Endodermal cell (in vitro differentiated cells): ENCODE data around the gene CHIC1. TPM values are rescaled to one million over a fixed set of nuclear protein-coding genes. Genes with fewer than 3 reads are reported as not detected.
A peak's percentile ranks its signal among the peaks of the same experiment; 100 is the strongest.

Source experiments
- DNase-seq: peaks from one replicate; pipeline ENCODE4 v3.0.0-alpha.2; 2017
- H3K27ac ChIP-seq: 2 replicates; pipeline ENCODE4 v1.5.1; 2013; ENCODE audit warnings: mild to moderate bottlenecking, low read depth, low read length, moderate library complexity
- H3K27me3 ChIP-seq: 2 replicates; pipeline ENCODE4 v1.6.1; 2013; ENCODE audit warnings: mild to moderate bottlenecking, low read length, moderate library complexity; ENCODE audit not compliant: insufficient read depth, control insufficient read depth, poor library complexity, severe bottlenecking
- H3K36me3 ChIP-seq: 2 replicates; pipeline ENCODE4 v1.7.0; 2013; ENCODE audit warnings: mild to moderate bottlenecking, low read length, moderate library complexity; ENCODE audit not compliant: control insufficient read depth, insufficient read depth
- H3K4me1 ChIP-seq: one replicate; pipeline ENCODE4 v1.7.0; 2013; ENCODE audit warnings: low read length; ENCODE audit not compliant: control insufficient read depth, insufficient read depth
- H3K4me3 ChIP-seq: 2 replicates; pipeline ENCODE4 v1.5.1; 2013; ENCODE audit warnings: mild to moderate bottlenecking, low read length, moderate library complexity
- H3K9ac ChIP-seq: 2 replicates; pipeline ENCODE4 v1.6.1; 2013; ENCODE audit warnings: mild to moderate bottlenecking, low read length, moderate library complexity; ENCODE audit not compliant: poor library complexity, severe bottlenecking; ENCODE audit errors: extremely low read depth
- H3K9me3 ChIP-seq: 2 replicates; pipeline ENCODE4 v1.6.1; 2013; ENCODE audit warnings: mild to moderate bottlenecking, low read length, moderate library complexity; ENCODE audit not compliant: control insufficient read depth
- H3K27ac Mint-ChIP-seq: 2 replicates; pipeline ENCODE4 v1.8.0; 2020; ENCODE audit warnings: mixed read lengths
- H3K27me3 Mint-ChIP-seq: 2 replicates; pipeline ENCODE4 v1.8.0; 2021; ENCODE audit warnings: mild to moderate bottlenecking, mixed read lengths; ENCODE audit not compliant: insufficient read depth
- H3K36me3 Mint-ChIP-seq: 2 replicates; pipeline ENCODE4 v1.8.0; 2020; ENCODE audit warnings: low read depth, mixed read lengths
- H3K4me1 Mint-ChIP-seq: 2 replicates; pipeline ENCODE4 v1.8.0; 2020; ENCODE audit warnings: mixed read lengths
- H3K4me3 Mint-ChIP-seq: 2 replicates; pipeline ENCODE4 v1.8.0; 2020; ENCODE audit warnings: mild to moderate bottlenecking, moderate library complexity, mixed read lengths
- H3K9me3 Mint-ChIP-seq: 2 replicates; pipeline ENCODE4 v1.8.0; 2020; ENCODE audit warnings: mild to moderate bottlenecking, mixed read lengths
- CTCF ChIP-seq: fragments of 200-600 bp; sonication (generic); conservative IDR thresholded peaks from 2 replicates; pipeline ENCODE4 v1.5.0; 2021; ENCODE audit warnings: antibody characterized with exemption, mild to moderate bottlenecking
- WGBS, 2 experiments: methylation state at CpG; one replicate each; pipeline versions ENCODE4 v1.1.5 to v1.1.7; 2013; ENCODE audit warnings: missing lambda C conversion rate in 2 of 2, mixed read lengths in 1 of 2; ENCODE audit not compliant: insufficient coverage in 1 of 2, insufficient read length in 1 of 2; 5-methylcytosine and 5-hydroxymethylcytosine counted together
- total RNA-seq, 2 donors: library from RNA; stranded (reverse); fragmentation: NEBNext Ultra II Directional in 1 of 2; extraction: Animal tissue kit (Norgen Biotek cat#: 25700) in 1 of 2; gene quantifications; 2 replicates in 1 of 2; 3 replicates in 1 of 2; pipeline ENCODE4 v1.2.1, GENCODE V29; 2021

CHIC1 gene
- total RNA-seq, 2 donors from 2014 or later = 6.1 to 7.4 TPM

- H3K36me3 ChIP-seq = no peaks in the 10 kb centered on the region
- Mint-ChIP-seq H3K27me3 (no peaks in the 10 kb centered on the region), H3K36me3 (no peaks in the 10 kb centered on the region), H3K9me3 (peaks cover 12% of the 10 kb centered on the region), H3K4me3 (no peak overlapping the region), H3K27ac (no peak overlapping the region), H3K4me1 (no peaks in the 10 kb centered on the region)
- H3K4me1 ChIP-seq = peaks cover under 1% of the 10 kb centered on the region
- DNase-seq = no peak
- H3K27ac ChIP-seq = no peak overlapping the region
- no peak for TF ChIP-seq CTCF
- no peak overlapping the region for H3K4me3 ChIP-seq
- no peak overlapping the region for H3K9ac ChIP-seq
- 80 to 83% methylated on average over 1 of the region's 3 CpGs for WGBS, 2 experiments
- no peaks in the 10 kb centered on the region for H3K9me3 ChIP-seq
- H3K27me3 ChIP-seq = peaks cover 15% of the 10 kb centered on the region
Measured at GRCh38 chrX:73561801-73562200, 1.2 kb upstream of the CHIC1 start.

GRCh38 chrX:73562458-73562857 lies 539 bp upstream of the CHIC1 start:
- peaks cover 15% of the 10 kb centered on the region for H3K27me3 ChIP-seq
- no peaks in the 10 kb centered on the region for H3K9me3 ChIP-seq
- H3K4me1 Mint-ChIP-seq = no peaks in the 10 kb centered on the region
- peak overlapping the region; percentile 77 for H3K4me3 Mint-ChIP-seq
- H3K9me3 Mint-ChIP-seq = peaks cover 7% of the 10 kb centered on the region
- no peaks in the 10 kb centered on the region for H3K27me3 Mint-ChIP-seq
- WGBS, 2 experiments = no CpG with 5 or more reads among the region's 3 CpGs
- peak overlapping the region; percentile 88 for H3K4me3 ChIP-seq
- H3K4me1 ChIP-seq = peaks cover 4% of the 10 kb centered on the region
- no peaks in the 10 kb centered on the region for H3K36me3 ChIP-seq
- peak overlapping the region; percentile 20 for H3K9ac ChIP-seq
- no peak overlapping the region for H3K27ac ChIP-seq
- H3K27ac Mint-ChIP-seq = peak overlapping the region; percentile 63
- no peak for TF ChIP-seq CTCF
- H3K36me3 Mint-ChIP-seq = no peaks in the 10 kb centered on the region
- DNase-seq = no peak

GRCh38 chrX:73563738-73564068 lies 706 bp downstream of the CHIC1 start:
- Histone ChIP-seq H3K4me3 (peak overlapping the region; percentile 90), H3K9ac (peak overlapping the region; percentile 57), H3K36me3 (no peaks in the 10 kb centered on the region), H3K4me1 (peaks cover 4% of the 10 kb centered on the region), H3K9me3 (no peaks in the 10 kb centered on the region), H3K27me3 (peaks cover 15% of the 10 kb centered on the region), H3K27ac (peak overlapping the region; percentile 66)
- no peaks in the 10 kb centered on the region for H3K27me3 Mint-ChIP-seq
- peak overlapping the region; percentile 77 for H3K4me3 Mint-ChIP-seq
- no peak for DNase-seq
- H3K27ac Mint-ChIP-seq = peak overlapping the region; percentile 94
- WGBS, 2 experiments = 0 to 5% methylated on average over 2 of the region's 3 CpGs
- H3K4me1 Mint-ChIP-seq = no peaks in the 10 kb centered on the region
- no peak for TF ChIP-seq CTCF
- no peaks in the 10 kb centered on the region for H3K36me3 Mint-ChIP-seq
- H3K9me3 Mint-ChIP-seq = peaks cover 2% of the 10 kb centered on the region
